ENCODE results near the gene POMP. TPM values are rescaled to one million over a fixed set of nuclear protein-coding genes. Genes with fewer than 3 reads are reported as not detected.

POMP gene
- total RNA-seq, 1 donor from 2014 or later: 131 TPM

DNA sequence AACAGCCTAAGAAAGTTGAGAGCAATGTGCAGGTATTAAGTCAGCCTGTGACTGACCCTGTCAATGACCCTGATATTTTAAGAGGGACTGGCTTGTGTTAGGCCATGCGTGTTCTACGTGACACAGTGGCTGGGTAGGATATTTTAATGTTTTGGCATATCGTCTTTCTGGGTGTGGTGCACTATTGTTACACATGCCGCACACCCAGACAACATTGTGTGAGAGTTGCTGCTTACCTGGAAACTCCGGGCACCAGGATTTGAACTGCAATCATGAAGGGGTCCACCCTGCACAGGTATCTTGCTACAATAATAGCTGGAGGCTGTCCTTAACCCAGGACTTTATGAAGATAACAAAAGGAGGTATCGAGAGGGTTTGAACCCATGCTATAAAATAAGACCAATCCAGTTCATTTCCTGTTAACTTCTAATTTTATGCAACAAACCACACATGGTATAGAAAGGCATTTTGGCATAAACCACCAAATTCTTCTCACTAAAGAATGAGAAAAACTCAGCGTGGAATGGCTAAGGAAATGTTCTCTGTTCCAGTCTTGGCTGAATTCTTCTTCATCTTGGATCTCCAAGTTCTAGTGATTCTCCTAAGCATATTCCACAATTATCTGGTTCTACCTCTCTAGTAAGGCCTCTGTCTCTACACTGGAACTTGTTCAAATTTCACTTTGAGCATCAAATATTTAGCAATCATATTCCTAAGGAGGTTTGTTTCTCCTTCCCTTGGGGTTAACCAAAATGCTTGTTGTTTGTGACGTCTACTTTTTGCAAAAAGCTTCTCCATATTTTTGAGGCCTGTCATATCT lies 38.7 kb upstream of the POMP start:
- no peak overlapping the region for H3K4me3 Mint-ChIP-seq (ENCODE audit: unreplicated experiment)
- H3K9me3 ChIP-seq (ENCODE audit: insufficient read depth, low read depth, low read length): no peaks in the 10 kb centered on the region
- H3K27me3 Mint-ChIP-seq (ENCODE audit: low read depth, unreplicated experiment): peaks cover 8% of the 10 kb centered on the region
- H3K4me3 ChIP-seq (ENCODE audit: insufficient read depth, low read depth, low read length): no peak overlapping the region
- H3K4me2 ChIP-seq (ENCODE audit: low read length): no peak overlapping the region
- no peaks in the 10 kb centered on the region for H3K36me3 Mint-ChIP-seq (ENCODE audit: low read depth, unreplicated experiment)
- H3K27me3 ChIP-seq (ENCODE audit: insufficient read depth, low read length): no peaks in the 10 kb centered on the region
- no peaks in the 10 kb centered on the region for H4K20me1 ChIP-seq (ENCODE audit: insufficient read depth, low read length)
- no peak for TF ChIP-seq EZH2 (IDR thresholded peaks at IDR 0.05; ENCODE audit: insufficient read depth, low read length)
- TF ChIP-seq, protein P1, sequence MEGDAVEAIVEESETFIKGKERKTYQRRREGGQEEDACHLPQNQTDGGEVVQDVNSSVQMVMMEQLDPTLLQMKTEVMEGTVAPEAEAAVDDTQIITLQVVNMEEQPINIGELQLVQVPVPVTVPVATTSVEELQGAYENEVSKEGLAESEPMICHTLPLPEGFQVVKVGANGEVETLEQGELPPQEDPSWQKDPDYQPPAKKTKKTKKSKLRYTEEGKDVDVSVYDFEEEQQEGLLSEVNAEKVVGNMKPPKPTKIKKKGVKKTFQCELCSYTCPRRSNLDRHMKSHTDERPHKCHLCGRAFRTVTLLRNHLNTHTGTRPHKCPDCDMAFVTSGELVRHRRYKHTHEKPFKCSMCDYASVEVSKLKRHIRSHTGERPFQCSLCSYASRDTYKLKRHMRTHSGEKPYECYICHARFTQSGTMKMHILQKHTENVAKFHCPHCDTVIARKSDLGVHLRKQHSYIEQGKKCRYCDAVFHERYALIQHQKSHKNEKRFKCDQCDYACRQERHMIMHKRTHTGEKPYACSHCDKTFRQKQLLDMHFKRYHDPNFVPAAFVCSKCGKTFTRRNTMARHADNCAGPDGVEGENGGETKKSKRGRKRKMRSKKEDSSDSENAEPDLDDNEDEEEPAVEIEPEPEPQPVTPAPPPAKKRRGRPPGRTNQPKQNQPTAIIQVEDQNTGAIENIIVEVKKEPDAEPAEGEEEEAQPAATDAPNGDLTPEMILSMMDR (IDR thresholded peaks at IDR 0.05; ENCODE audit: insufficient read depth, low read depth, low read length): no peak
- no peaks in the 10 kb centered on the region for H3K4me1 ChIP-seq (ENCODE audit: insufficient read depth, low read length)
- H3K27ac Mint-ChIP-seq (ENCODE audit: unreplicated experiment): peak overlapping the region; percentile 34
- H2AFZ ChIP-seq (ENCODE audit: low read depth, low read length): no peak overlapping the region
- peak; percentile 43 for FAIRE-seq
- no peak overlapping the region for H3K9ac ChIP-seq (ENCODE audit: low read length)
- no peaks in the 10 kb centered on the region for H3K79me2 ChIP-seq (ENCODE audit: insufficient read depth, low read length)
- no peaks in the 10 kb centered on the region for H3K36me3 ChIP-seq (ENCODE audit: insufficient read depth, low read length)
- no peak overlapping the region for H3K27ac ChIP-seq (ENCODE audit: low read depth, low read length)
- H3K9me3 Mint-ChIP-seq (ENCODE audit: unreplicated experiment): no peaks in the 10 kb centered on the region
- no peak for DNase-seq (ENCODE audit: low read depth)
- peaks cover 6% of the 10 kb centered on the region for H3K4me1 Mint-ChIP-seq (ENCODE audit: low read depth, unreplicated experiment)

DNA sequence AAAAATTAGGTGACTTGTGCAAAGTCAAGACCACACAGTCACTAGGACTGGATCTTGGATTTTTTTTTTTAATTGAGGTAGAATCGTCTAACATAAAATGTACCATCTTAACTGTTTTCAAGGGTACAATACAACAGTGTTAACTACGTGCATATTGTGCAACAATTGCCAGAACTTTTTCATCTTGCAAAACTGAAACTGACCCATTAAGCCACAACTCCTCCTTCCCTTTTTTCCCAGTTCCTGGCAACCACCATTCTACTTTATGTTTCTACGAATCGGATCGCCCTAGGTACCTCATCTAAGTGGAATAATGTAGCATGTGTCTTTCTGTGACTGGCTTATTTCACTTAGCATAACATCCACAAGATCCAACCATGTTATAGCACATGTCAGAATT lies 37.5 kb upstream of the POMP start:
- DNase-seq (ENCODE audit: low read depth): no peak
- TF ChIP-seq, protein P1 (IDR thresholded peaks at IDR 0.05; ENCODE audit: insufficient read depth, low read depth, low read length): no peak
- no peak for TF ChIP-seq EZH2 (IDR thresholded peaks at IDR 0.05; ENCODE audit: insufficient read depth, low read length)
- Histone ChIP-seq H3K4me2 (ENCODE audit: low read length) (no peak overlapping the region), H3K9ac (ENCODE audit: low read length) (no peak overlapping the region), H3K79me2 (ENCODE audit: insufficient read depth, low read length) (no peaks in the 10 kb centered on the region), H3K27me3 (ENCODE audit: insufficient read depth, low read length) (no peaks in the 10 kb centered on the region), H2AFZ (ENCODE audit: low read depth, low read length) (no peak overlapping the region), H4K20me1 (ENCODE audit: insufficient read depth, low read length) (no peaks in the 10 kb centered on the region), H3K9me3 (ENCODE audit: insufficient read depth, low read depth, low read length) (no peaks in the 10 kb centered on the region), H3K27ac (ENCODE audit: low read depth, low read length) (no peak overlapping the region), H3K4me3 (ENCODE audit: insufficient read depth, low read depth, low read length) (no peak overlapping the region), H3K4me1 (ENCODE audit: insufficient read depth, low read length) (no peaks in the 10 kb centered on the region), H3K36me3 (ENCODE audit: insufficient read depth, low read length) (no peaks in the 10 kb centered on the region)
- H3K4me1 Mint-ChIP-seq (ENCODE audit: low read depth, unreplicated experiment): peaks cover 6% of the 10 kb centered on the region
- no peak for FAIRE-seq
- peaks cover 8% of the 10 kb centered on the region for H3K27me3 Mint-ChIP-seq (ENCODE audit: low read depth, unreplicated experiment)
- H3K4me3 Mint-ChIP-seq (ENCODE audit: unreplicated experiment): no peak overlapping the region
- H3K36me3 Mint-ChIP-seq (ENCODE audit: low read depth, unreplicated experiment): no peaks in the 10 kb centered on the region
- no peaks in the 10 kb centered on the region for H3K9me3 Mint-ChIP-seq (ENCODE audit: unreplicated experiment)
- no peak overlapping the region for H3K27ac Mint-ChIP-seq (ENCODE audit: unreplicated experiment)

DNA sequence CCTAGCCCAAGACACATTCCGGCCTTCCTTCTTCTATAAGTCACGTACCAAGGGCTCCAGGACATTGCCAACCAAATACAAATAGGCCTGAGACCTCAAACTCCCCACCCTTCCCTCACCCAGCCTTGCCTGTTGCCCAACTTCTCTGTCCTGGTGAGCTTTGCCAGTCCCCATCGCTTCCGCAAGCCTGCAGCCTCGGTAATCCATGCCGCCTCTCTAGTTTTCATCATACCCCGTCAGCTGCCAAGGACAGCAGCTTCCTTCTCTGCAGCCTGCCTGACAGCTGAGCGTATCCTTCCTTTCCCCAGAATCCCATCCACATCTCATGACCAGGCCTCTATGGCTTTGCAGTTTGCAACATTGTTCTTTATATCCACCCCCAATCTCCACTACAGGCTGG lies 36.6 kb upstream of the POMP start:
- no peak overlapping the region for H3K27ac Mint-ChIP-seq (ENCODE audit: unreplicated experiment)
- no peak for FAIRE-seq
- Histone ChIP-seq H4K20me1 (ENCODE audit: insufficient read depth, low read length) (no peaks in the 10 kb centered on the region), H3K9me3 (ENCODE audit: insufficient read depth, low read depth, low read length) (no peaks in the 10 kb centered on the region), H3K9ac (ENCODE audit: low read length) (no peak overlapping the region), H3K36me3 (ENCODE audit: insufficient read depth, low read length) (no peaks in the 10 kb centered on the region), H3K27me3 (ENCODE audit: insufficient read depth, low read length) (no peaks in the 10 kb centered on the region), H3K27ac (ENCODE audit: low read depth, low read length) (no peak overlapping the region), H3K4me1 (ENCODE audit: insufficient read depth, low read length) (no peaks in the 10 kb centered on the region), H3K79me2 (ENCODE audit: insufficient read depth, low read length) (no peaks in the 10 kb centered on the region), H3K4me2 (ENCODE audit: low read length) (no peak overlapping the region), H2AFZ (ENCODE audit: low read depth, low read length) (no peak overlapping the region), H3K4me3 (ENCODE audit: insufficient read depth, low read depth, low read length) (no peak overlapping the region)
- peaks cover 8% of the 10 kb centered on the region for H3K27me3 Mint-ChIP-seq (ENCODE audit: low read depth, unreplicated experiment)
- H3K4me1 Mint-ChIP-seq (ENCODE audit: low read depth, unreplicated experiment): peaks cover 6% of the 10 kb centered on the region
- no peaks in the 10 kb centered on the region for H3K9me3 Mint-ChIP-seq (ENCODE audit: unreplicated experiment)
- no peak for DNase-seq (ENCODE audit: low read depth)
- H3K36me3 Mint-ChIP-seq (ENCODE audit: low read depth, unreplicated experiment): no peaks in the 10 kb centered on the region
- H3K4me3 Mint-ChIP-seq (ENCODE audit: unreplicated experiment): no peak overlapping the region
- TF ChIP-seq, protein P1 (IDR thresholded peaks at IDR 0.05; ENCODE audit: insufficient read depth, low read depth, low read length): no peak
- TF ChIP-seq EZH2 (IDR thresholded peaks at IDR 0.05; ENCODE audit: insufficient read depth, low read length): no peak
